ENCODE measurements around the gene MEGF6. TPM values are rescaled to one million over a fixed set of nuclear protein-coding genes. Genes with fewer than 3 reads are reported as not detected.
A peak's percentile ranks its signal among the peaks of the same experiment; 100 is the strongest.

Gene MEGF6
- polyA plus RNA-seq, 2 donors: 11.8 to 23.7 TPM

GRCh38 chr1:3636531-3636930 lies 25.2 kb upstream of the MEGF6 start:
- no peaks in the 10 kb centered on the region for H3K27me3 ChIP-seq (ENCODE audit: control insufficient read depth in 1 of 2, insufficient read depth in 2 of 2, low read length in 2 of 2)
- H3K4me1 ChIP-seq (ENCODE audit: control insufficient read depth in 2 of 2, insufficient read depth in 2 of 2, low read length in 1 of 2): peaks cover 0 to 7% of the 10 kb centered on the region in 2 donors
- H3K27ac ChIP-seq (ENCODE audit: low read depth in 2 of 2, low read length in 1 of 2): no peak overlapping the region
- H3K4me3 ChIP-seq (ENCODE audit: low read depth in 1 of 2, low read length in 2 of 2): no peak overlapping the region
- WGBS, 2 donors: 94% methylated on average over 11 of the region's 11 CpGs
- H3K36me3 ChIP-seq (ENCODE audit: control insufficient read depth in 2 of 2, insufficient read depth in 2 of 2, low read length in 1 of 2): peaks cover 4 to 56% of the 10 kb centered on the region in 2 donors
- no peaks in the 10 kb centered on the region for H3K9me3 ChIP-seq (ENCODE audit: control insufficient read depth in 2 of 2, insufficient read depth in 1 of 2, low read depth in 1 of 2, low read length in 1 of 2)

DNA sequence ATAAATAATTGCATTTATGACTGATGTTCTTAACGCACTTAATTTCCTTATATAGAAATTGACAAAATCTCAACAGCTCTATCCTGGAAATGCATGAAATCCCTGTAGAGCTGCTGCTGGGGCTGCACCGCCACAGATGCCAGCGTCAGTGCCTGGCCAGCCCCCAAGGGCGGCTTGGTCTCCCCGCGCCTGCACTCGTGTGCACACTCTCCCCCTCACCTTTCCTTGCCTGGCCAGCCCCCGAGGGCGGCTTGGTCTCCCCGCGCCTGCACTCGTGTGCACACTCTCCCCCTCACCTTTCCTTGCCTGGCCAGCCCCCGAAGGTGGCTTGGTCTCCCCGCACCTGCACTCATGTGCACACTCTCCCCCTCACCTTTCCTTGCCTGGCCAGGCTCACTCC lies 24.8 kb upstream of the MEGF6 start:
- no peak overlapping the region for H3K4me3 ChIP-seq (ENCODE audit: low read depth in 1 of 2, low read length in 2 of 2)
- peaks cover 4 to 55% of the 10 kb centered on the region in 2 donors for H3K36me3 ChIP-seq (ENCODE audit: control insufficient read depth in 2 of 2, insufficient read depth in 2 of 2, low read length in 1 of 2)
- no peak overlapping the region for H3K27ac ChIP-seq (ENCODE audit: low read depth in 2 of 2, low read length in 1 of 2)
- H3K4me1 ChIP-seq (ENCODE audit: control insufficient read depth in 2 of 2, insufficient read depth in 2 of 2, low read length in 1 of 2): peaks cover 0 to 7% of the 10 kb centered on the region in 2 donors
- WGBS, 2 donors: 92 to 94% methylated on average over 14 of the region's 14 CpGs
- H3K27me3 ChIP-seq (ENCODE audit: control insufficient read depth in 1 of 2, insufficient read depth in 2 of 2, low read length in 2 of 2): no peaks in the 10 kb centered on the region
- no peaks in the 10 kb centered on the region for H3K9me3 ChIP-seq (ENCODE audit: control insufficient read depth in 2 of 2, insufficient read depth in 1 of 2, low read depth in 1 of 2, low read length in 1 of 2)

GRCh38 chr1:3634059-3634800 lies 22.9 kb upstream of the MEGF6 start:
- Histone ChIP-seq H3K27ac (ENCODE audit: low read depth in 2 of 2, low read length in 1 of 2) (no peak overlapping the region), H3K9me3 (ENCODE audit: control insufficient read depth in 2 of 2, insufficient read depth in 1 of 2, low read depth in 1 of 2, low read length in 1 of 2) (no peaks in the 10 kb centered on the region), H3K27me3 (ENCODE audit: control insufficient read depth in 1 of 2, insufficient read depth in 2 of 2, low read length in 2 of 2) (no peaks in the 10 kb centered on the region), H3K4me3 (ENCODE audit: low read depth in 1 of 2, low read length in 2 of 2) (no peak overlapping the region), H3K36me3 (ENCODE audit: control insufficient read depth in 2 of 2, insufficient read depth in 2 of 2, low read length in 1 of 2) (peaks cover 4 to 55% of the 10 kb centered on the region in 2 donors), H3K4me1 (ENCODE audit: control insufficient read depth in 2 of 2, insufficient read depth in 2 of 2, low read length in 1 of 2) (peaks cover 0 to 7% of the 10 kb centered on the region in 2 donors)
- WGBS, 2 donors: 93 to 94% methylated on average over 22 of the region's 22 CpGs

- Histone ChIP-seq H3K9me3 (ENCODE audit: control insufficient read depth in 2 of 2, insufficient read depth in 1 of 2, low read depth in 1 of 2, low read length in 1 of 2) (no peaks in the 10 kb centered on the region), H3K4me3 (ENCODE audit: low read depth in 1 of 2, low read length in 2 of 2) (no peak overlapping the region), H3K27ac (ENCODE audit: low read depth in 2 of 2, low read length in 1 of 2) (no peak overlapping the region), H3K36me3 (ENCODE audit: control insufficient read depth in 2 of 2, insufficient read depth in 2 of 2, low read length in 1 of 2) (peaks cover 8 to 57% of the 10 kb centered on the region in 2 donors), H3K4me1 (ENCODE audit: control insufficient read depth in 2 of 2, insufficient read depth in 2 of 2, low read length in 1 of 2) (peaks cover 0 to 7% of the 10 kb centered on the region in 2 donors), H3K27me3 (ENCODE audit: control insufficient read depth in 1 of 2, insufficient read depth in 2 of 2, low read length in 2 of 2) (no peaks in the 10 kb centered on the region)
- 94 to 95% methylated on average over 28 of the region's 28 CpGs for WGBS, 2 donors
These were observed 22.2 kb upstream of the MEGF6 start for GRCh38 chr1:3633344-3634058.

- H3K4me3 ChIP-seq (ENCODE audit: low read depth in 1 of 2, low read length in 2 of 2): no peak overlapping the region
- peaks cover 12 to 59% of the 10 kb centered on the region in 2 donors for H3K36me3 ChIP-seq (ENCODE audit: control insufficient read depth in 2 of 2, insufficient read depth in 2 of 2, low read length in 1 of 2)
- no peak overlapping the region for H3K27ac ChIP-seq (ENCODE audit: low read depth in 2 of 2, low read length in 1 of 2)
- no peaks in the 10 kb centered on the region for H3K9me3 ChIP-seq (ENCODE audit: control insufficient read depth in 2 of 2, insufficient read depth in 1 of 2, low read depth in 1 of 2, low read length in 1 of 2)
- H3K4me1 ChIP-seq (ENCODE audit: control insufficient read depth in 2 of 2, insufficient read depth in 2 of 2, low read length in 1 of 2): peaks cover 0 to 7% of the 10 kb centered on the region in 2 donors
- H3K27me3 ChIP-seq (ENCODE audit: control insufficient read depth in 1 of 2, insufficient read depth in 2 of 2, low read length in 2 of 2): no peaks in the 10 kb centered on the region
- 94% methylated on average over 26 of the region's 26 CpGs for WGBS, 2 donors
These were observed 21.5 kb upstream of the MEGF6 start for GRCh38 chr1:3632716-3633343.

DNA sequence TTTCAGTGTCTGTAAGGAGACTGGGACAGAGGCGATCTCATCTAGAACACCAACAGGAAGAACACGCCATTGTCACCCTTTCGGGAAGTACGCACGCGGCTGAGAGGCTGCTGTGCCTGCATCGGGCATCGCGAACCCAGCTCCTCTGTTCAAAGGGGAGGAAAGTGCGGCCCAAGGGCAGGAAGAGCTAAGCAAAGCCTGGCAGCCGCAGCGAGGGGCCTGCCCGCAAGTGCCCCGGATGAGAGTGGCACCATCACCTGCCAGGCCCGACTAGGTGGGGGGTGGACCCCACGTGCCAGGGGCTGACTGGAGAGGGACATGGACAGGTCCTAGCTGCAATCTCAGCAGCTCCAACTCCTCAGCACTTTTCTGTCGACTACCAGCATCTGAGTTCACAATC lies 21.0 kb upstream of the MEGF6 start:
- 87 to 92% methylated on average over 16 to 17 of the region's 17 CpGs for WGBS, 2 donors
- H3K27ac ChIP-seq (ENCODE audit: low read depth in 2 of 2, low read length in 1 of 2): peak overlapping the region; percentile 11 to 14
- peaks cover 12 to 63% of the 10 kb centered on the region in 2 donors for H3K36me3 ChIP-seq (ENCODE audit: control insufficient read depth in 2 of 2, insufficient read depth in 2 of 2, low read length in 1 of 2)

GRCh38 chr1:3631320-3632260 lies 20.3 kb upstream of the MEGF6 start:
- peaks cover 12 to 57% of the 10 kb centered on the region in 2 donors for H3K36me3 ChIP-seq (ENCODE audit: control insufficient read depth in 2 of 2, insufficient read depth in 2 of 2, low read length in 1 of 2)
- WGBS, 2 donors: 62 to 77% methylated on average over 36 of the region's 36 CpGs

More for the DNA sequence above, 21.0 kb upstream of the MEGF6 start:
- Histone ChIP-seq H3K9me3 (ENCODE audit: control insufficient read depth in 2 of 2, insufficient read depth in 1 of 2, low read depth in 1 of 2, low read length in 1 of 2) (no peaks in the 10 kb centered on the region), H3K4me1 (ENCODE audit: control insufficient read depth in 2 of 2, insufficient read depth in 2 of 2, low read length in 1 of 2) (peaks cover 0 to 7% of the 10 kb centered on the region in 2 donors), H3K4me3 (ENCODE audit: low read depth in 1 of 2, low read length in 2 of 2) (no peak overlapping the region), H3K27me3 (ENCODE audit: control insufficient read depth in 1 of 2, insufficient read depth in 2 of 2, low read length in 2 of 2) (no peaks in the 10 kb centered on the region)

DNA sequence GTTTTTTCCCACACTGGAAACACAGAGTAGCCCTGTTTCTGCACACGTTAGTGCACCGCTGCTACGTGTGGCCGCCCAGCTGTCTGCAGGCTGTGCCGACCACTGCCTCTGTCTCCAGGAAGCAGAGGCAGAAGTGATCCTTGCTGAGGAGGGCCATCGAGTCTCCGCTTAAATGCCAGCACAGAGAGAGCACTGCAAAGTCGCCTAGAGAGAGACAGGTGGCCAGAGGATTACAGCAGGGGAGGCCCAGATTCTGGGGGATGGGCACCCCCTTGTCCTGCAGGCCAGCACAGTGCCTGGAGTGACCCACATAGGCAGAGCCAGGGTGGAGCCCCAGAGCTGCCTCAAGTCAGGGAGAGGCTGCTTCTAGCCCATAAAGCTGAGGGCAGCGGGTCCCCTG lies 19.6 kb upstream of the MEGF6 start:
- WGBS, 2 donors: 81 to 90% methylated on average over 9 of the region's 9 CpGs
- Histone ChIP-seq H3K36me3 (ENCODE audit: control insufficient read depth in 2 of 2, insufficient read depth in 2 of 2, low read length in 1 of 2) (peaks cover 12 to 51% of the 10 kb centered on the region in 2 donors), H3K27ac (ENCODE audit: low read depth in 2 of 2, low read length in 1 of 2) (no peak overlapping the region)

More at GRCh38 chr1:3631320-3632260, 20.3 kb upstream of the MEGF6 start:
- Histone ChIP-seq H3K9me3 (ENCODE audit: control insufficient read depth in 2 of 2, insufficient read depth in 1 of 2, low read depth in 1 of 2, low read length in 1 of 2) (no peaks in the 10 kb centered on the region), H3K4me3 (ENCODE audit: low read depth in 1 of 2, low read length in 2 of 2) (no peak overlapping the region), H3K4me1 (ENCODE audit: control insufficient read depth in 2 of 2, insufficient read depth in 2 of 2, low read length in 1 of 2) (peaks cover 0 to 7% of the 10 kb centered on the region in 2 donors), H3K27ac (ENCODE audit: low read depth in 2 of 2, low read length in 1 of 2) (peak overlapping the region; percentile 22 to 44), H3K27me3 (ENCODE audit: control insufficient read depth in 1 of 2, insufficient read depth in 2 of 2, low read length in 2 of 2) (no peaks in the 10 kb centered on the region)

More for the DNA sequence above, 19.6 kb upstream of the MEGF6 start:
- peaks cover 0 to 7% of the 10 kb centered on the region in 2 donors for H3K4me1 ChIP-seq (ENCODE audit: control insufficient read depth in 2 of 2, insufficient read depth in 2 of 2, low read length in 1 of 2)
- H3K9me3 ChIP-seq (ENCODE audit: control insufficient read depth in 2 of 2, insufficient read depth in 1 of 2, low read depth in 1 of 2, low read length in 1 of 2): no peaks in the 10 kb centered on the region
- H3K4me3 ChIP-seq (ENCODE audit: low read depth in 1 of 2, low read length in 2 of 2): no peak overlapping the region
- H3K27me3 ChIP-seq (ENCODE audit: control insufficient read depth in 1 of 2, insufficient read depth in 2 of 2, low read length in 2 of 2): no peaks in the 10 kb centered on the region

Data from esophagus (tissue), 2 donors.